HG03045 (cell line): ENCODE results near the gene WTIP.
"Not testable (repeated sequence)": the region's sequence is repeated elsewhere in the genome, so short reads cannot be mapped to it uniquely, and the experiment has no call there.

Source experiments
- ATAC-seq: cut with Tn5 transposase; IDR thresholded peaks from one replicate; pipeline ENCODE4 v1.9.1; 2021; ENCODE audit warnings: mild to moderate bottlenecking, moderate library complexity; ENCODE audit not compliant: unreplicated experiment

Gene WTIP

DNA sequence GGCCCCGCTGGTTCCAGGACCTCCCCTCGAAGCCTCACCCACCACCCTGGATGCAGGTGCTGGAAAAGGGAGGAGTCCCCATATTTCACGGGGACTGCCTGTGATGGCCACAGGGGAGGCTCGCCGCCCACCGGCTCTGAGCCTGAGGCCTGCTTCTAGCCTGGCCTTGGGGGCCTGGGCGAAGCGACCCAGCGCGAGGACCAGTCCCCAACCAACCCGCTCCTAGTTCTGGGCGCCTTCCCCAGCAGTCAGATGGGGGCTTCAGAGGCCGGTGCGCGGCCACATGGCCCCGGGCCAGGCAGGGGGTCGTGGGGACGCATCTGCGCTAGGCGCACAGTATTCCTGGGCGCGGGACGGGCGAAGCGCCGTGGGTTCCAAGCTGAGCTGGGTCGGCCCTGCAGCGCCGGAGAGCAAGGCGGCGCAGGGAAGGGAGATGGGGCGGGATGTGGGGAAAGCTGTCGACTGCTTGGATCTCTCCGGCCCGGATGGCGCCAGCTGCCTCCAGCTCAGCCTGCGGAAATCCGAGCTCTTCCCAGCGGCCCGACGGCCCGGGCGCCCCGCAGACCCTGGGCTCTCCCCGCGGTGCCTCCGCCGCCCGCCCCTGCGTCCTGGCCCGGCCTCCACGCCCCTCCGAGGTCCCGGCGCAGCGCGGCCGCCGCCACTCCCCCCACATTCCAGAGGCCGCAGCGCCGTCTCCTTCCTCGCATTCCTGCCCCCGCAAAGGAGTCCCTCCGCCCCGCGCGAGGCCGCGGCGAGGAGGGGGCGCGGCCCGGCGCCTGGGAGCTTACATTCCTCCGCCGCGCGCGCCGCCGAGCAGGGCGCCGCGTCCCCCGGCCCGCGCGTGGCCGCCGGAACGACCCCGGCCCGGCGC lies at the start of gene WTIP:
TSS of gene WTIP (plus strand) at position 788 of the 871 bp plus-strand sequence. CDS start 217 bp downstream, outside the sequence.
- no peak for ATAC-seq

DNA sequence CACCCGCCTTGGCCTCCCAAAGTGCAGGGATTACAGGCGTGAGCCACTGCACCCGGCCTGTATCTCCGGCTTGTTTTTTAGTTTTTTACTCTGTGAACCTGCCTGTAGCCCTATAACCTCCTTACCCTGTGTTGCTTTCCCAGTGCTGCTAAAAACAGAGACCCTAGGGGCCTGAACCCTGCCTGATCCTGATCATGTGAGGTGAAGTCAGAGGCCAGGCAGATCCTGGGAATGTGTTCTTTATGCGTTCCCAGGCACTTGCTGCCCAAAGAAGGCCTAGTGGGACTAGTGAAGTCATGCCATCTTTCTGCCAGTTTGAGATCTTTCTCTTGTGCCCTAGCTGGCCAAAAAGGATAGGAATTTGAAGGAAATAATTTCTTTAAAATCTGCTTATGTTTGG lies 48.8 kb upstream of the WTIP start:
- no peak for ATAC-seq

DNA sequence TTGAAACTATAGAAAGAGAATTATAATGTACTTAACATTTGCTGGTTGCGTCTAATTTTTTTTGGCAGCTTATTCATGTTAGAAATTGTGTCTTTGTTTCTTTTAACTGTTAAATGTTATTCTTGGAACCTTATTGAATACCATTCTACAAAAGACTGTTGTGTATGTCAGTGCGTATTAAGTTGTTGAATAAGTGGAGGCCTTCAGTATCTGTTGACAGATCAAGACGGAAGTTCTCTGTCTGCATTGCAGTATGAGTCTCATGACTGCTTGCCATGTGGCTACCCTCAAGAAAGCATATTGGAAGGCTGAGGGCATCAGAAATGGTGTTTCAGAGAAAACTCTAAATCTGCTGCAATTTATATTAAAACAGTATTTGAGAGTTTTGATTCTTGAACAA lies 44.8 kb upstream of the WTIP start:
- no peak for ATAC-seq

DNA sequence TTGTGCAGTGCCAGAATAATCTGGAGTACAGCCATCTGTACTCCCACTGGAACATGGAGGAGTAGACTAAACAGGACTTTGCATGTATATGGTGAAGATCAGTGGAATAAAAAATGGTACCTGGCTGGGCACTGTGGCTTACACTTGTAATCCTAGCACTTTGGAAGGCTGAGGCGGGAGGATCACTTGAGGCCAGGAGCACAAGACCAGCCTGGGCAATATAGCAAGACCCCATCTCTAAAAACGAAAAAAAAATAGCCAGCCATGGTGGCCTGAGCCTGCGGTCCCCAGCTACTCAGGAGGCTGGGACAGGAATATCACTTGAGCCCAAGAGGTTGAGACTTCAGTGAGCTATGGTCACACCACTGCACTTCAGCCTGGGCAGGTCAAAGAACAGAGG lies 33.4 kb upstream of the WTIP start:
- no peak for ATAC-seq

- no peak for ATAC-seq
These were observed 28.8 kb upstream of the WTIP start for GRCh38 chr19:34452723-34453122.

DNA sequence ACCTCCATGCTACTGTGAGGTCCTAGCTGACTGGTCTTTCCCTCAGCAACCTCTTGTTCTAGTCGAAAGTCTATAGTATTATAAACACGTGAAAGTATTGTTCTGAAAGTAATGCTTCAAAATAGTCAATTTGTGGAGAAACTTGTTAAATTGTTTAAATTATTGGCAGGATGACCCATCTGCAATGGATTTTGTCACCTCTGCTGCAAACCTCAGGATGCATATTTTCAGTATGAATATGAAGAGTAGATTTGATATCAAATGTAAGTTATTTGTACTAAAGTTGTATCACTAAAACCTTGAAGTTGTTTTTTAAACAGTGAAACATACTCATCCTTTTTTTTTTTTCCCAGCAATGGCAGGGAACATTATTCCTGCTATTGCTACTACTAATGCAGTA lies 27.5 kb upstream of the WTIP start:
- no peak for ATAC-seq

GRCh38 chr19:34454685-34455084 lies 26.9 kb upstream of the WTIP start:
- no peak for ATAC-seq

DNA sequence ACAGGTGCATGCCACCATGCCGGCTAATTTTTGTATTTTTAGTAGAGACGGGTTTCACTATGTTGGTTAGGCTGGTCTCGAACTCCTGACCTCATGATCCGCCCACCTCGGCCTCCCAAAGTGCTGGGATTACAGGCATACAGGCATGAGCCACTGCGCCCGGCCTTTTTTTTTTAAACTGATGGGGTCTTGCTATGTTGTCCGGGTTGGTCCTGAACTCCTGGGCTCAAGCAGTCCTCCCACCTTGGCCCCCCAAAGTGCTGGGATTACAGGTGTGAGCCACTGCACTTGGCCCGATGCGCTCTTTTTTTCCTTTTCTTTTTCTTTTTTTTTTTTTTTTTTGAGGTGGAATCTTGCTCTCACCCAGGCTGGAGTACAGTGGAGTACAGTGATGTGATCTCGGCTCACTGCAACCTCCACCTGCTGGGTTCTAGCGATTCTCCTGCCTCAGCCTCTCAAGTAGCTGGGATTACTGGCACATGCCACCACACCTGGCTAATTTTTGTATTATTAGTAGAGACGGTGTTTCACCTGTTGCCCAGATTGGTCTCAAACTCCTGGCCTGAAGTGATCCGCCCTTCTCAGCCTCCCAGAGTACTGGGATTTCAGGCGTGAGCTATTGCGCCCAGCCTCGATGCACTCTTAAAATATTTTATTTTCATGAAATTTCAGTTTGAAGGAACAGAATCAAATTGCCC lies 25.6 kb upstream of the WTIP start:
- not testable (repeated sequence) for ATAC-seq

GRCh38 chr19:34457446-34457845 lies 24.1 kb upstream of the WTIP start:
- ATAC-seq: no peak

GRCh38 chr19:34458677-34459076 lies 22.9 kb upstream of the WTIP start:
- ATAC-seq: no peak

- ATAC-seq: no peak
These were observed 21.9 kb upstream of the WTIP start for GRCh38 chr19:34459614-34460013.

DNA sequence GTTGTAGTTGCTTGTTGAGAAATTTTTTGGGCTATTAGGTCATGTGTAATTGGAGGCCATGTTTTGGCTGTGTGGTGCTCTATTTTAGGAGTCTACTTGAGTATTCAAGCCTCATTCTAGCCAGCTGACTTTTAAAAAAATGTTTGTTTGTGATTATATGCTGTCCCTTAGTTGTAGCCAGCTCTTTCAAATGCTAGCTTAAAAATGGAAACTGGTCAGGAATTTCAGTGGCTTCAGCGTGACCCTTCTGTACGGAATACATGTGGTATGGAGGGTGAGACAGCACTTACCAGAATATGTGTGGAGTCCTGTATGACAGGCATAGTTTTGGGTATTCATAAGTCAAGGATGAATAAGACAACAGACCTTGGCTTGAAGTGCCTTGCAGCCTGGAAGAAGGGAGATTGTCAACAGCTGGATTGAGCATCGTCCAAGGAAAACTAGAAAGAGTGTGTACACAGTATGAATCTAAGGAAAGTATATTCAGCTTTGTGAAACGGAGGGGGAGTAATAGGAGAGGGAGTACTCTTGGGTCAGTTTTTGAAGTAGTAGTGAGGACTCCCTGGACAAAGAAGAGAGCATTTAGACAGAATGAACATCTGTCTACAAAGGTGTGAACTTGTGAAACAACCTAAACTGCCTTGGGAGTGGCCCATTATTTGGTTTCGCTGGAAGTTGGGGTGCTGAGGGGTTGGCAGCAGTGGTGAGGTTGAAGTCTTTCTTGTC lies 20.0 kb upstream of the WTIP start:
- ATAC-seq: no peak

DNA sequence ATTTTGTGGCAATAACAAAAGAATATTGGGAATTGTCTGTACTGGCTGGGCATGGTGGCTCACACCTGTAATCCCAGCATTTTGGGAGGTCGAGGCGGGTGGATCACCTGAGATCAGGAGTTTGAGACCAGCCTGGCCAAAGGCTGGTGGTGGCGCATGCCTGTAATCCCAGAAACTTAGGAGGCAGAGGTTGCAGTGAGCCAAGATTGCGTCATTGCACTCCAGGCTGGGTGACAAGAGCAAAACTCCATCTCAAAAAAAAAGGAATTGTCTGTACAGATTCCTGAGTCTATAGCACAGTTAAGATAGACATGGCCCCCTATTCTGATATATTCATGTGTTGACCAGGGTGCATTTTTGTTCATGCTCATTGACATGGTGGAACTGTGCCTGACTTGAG lies 16.8 kb upstream of the WTIP start:
- ATAC-seq: not testable (repeated sequence)

- ATAC-seq: no peak
These were observed 13.1 kb upstream of the WTIP start for GRCh38 chr19:34468409-34468808.

DNA sequence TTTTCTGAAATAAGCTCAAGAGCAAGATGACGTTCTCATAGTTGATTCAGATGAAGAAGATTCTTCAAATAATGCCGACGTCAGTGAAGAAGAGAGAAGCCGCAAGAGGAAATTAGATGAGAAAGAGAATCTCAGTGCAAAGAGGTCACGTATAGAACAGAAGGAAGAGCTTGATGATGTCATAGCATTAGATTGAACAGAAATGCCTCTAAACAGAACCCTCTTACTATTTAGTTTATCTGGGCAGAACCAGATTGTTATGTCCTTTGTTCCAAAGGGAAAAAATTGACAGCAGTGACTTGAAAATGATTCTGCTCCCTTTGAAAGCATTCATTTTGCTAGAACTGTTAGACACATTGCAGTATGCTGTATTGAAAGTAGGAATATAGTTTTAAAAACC lies 12.5 kb upstream of the WTIP start:
- ATAC-seq: not testable (repeated sequence)

GRCh38 chr19:34471906-34472700 lies 9.5 kb upstream of the WTIP start:
- ATAC-seq: no peak

DNA sequence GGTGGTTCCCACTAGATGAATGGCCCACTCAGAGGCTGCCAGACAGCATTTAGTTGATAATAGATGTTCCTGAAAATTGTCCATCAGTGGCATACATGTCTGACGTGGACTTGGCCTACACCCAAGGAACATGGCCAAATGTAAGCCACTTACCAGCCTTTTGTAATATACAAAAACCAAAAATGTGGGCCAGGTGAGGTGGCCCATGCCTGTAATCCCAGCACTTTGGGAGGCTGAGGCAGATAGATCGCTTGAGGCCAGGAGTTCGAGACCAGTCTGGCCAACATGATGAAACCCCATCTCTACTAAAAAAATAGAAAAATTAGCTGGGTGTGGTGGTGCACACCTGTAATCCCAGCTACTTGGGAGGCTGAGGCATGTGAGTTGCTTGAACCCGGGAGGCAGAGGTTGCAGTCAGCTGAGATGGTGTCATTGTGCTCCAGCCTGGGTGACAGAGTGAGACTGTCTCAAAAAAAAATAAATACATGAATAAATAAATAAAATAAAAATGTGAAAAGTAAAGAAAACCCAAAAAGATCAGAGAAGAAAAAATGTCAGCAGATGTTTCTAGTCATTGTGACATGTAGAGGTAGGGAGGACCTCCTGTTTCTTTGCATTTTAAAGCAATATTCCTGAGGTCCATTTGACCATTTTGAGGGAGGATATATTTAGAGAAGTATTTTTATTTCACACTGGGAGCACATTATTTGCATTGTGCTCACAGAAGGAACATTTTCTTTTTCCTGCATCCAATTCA lies 7.1 kb upstream of the WTIP start:
- no peak for ATAC-seq

DNA sequence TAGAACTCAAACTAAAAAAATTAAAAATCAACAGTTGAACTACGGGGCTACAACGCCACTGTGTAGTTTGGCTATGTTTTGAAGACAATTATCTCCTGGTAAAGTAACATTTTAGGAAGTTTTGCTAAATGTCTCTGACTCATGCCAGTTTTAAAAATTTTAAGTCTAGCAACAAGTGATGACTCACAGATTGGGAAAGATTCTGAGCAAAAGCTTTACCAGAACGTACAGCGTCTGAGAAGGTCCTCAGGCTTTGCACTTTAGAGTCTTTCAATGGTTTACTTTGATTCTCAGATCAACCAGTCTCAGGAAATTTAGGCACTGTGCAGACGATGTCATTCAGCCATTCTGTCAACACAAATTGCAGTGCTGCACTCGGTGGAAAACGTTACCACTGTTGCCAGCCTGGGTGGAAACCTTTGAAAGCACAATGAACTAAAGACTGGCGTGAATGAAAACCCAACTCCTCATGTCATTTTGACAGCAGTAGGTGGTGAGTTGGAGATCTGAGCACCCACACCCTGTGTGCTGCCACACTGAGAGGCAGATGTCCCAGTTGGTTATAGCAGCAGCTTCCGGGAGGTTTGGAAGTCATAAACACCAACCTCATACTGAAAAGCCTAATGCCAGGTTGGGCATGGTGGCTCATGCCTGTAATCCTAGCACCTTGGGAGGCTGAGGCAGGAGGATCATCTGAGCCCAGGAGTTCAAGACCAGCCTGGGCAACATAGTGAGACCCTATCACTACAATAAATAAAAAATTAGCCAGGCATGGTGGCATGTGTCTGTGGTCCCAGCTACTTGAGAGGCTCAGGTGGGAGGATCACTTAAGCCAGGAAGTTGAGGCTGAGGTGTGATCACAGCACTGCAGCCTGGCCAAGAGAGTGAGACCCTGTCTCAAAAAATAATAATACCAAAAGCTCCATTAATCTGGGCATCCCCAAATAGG lies 6.3 kb upstream of the WTIP start:
- no peak for ATAC-seq
